Activated CD4-positive, alpha-beta T cell treated with anti-CD3 and anti-CD28 coated beads, Interleukin-2, amount 10 ng/mL, durations not matched to agents 7 days and 5 days (primary cell): ENCODE measurements around the gene ATP1A4. TPM values are rescaled to one million over a fixed set of nuclear protein-coding genes. Genes with fewer than 3 reads are reported as not detected.

Experiments used
- CTCF ChIA-PET: fragments of 350-600 bp; sonication (Branson Sonifier 250); formaldehyde crosslinking; loops from one replicate; lab custom pipeline; 2021; ENCODE audit warnings: antibody characterized with exemption; lab: Charles Lee
- POLR2A ChIA-PET: fragments of 350-600 bp; sonication (Branson Sonifier 250); formaldehyde crosslinking; loops from one replicate; lab custom pipeline; 2021; ENCODE audit warnings: antibody characterized with exemption; lab: Charles Lee
- DNase-seq: peaks from one replicate; pipeline ENCODE4 v3.0.0-alpha.2; 2020
- H3K27ac Mint-ChIP-seq: one replicate; pipeline ENCODE4 v1.8.0; 2021; ENCODE audit warnings: mild to moderate bottlenecking, moderate library complexity, mixed read lengths
- H3K27me3 Mint-ChIP-seq: one replicate; pipeline ENCODE4 v1.8.0; 2021; ENCODE audit warnings: mixed read lengths
- H3K36me3 Mint-ChIP-seq: one replicate; pipeline ENCODE4 v1.8.0; 2021; ENCODE audit warnings: low read depth, mixed read lengths
- H3K4me1 Mint-ChIP-seq: one replicate; pipeline ENCODE4 v1.8.0; 2021; ENCODE audit warnings: mixed read lengths
- H3K4me3 Mint-ChIP-seq: one replicate; pipeline ENCODE4 v1.8.0; 2021; ENCODE audit warnings: mild to moderate bottlenecking, moderate library complexity, mixed read lengths
- H3K9me3 Mint-ChIP-seq: one replicate; pipeline ENCODE4 v1.8.0; 2021; ENCODE audit warnings: mixed read lengths
- total RNA-seq, 2 experiments: library from RNA; stranded (reverse); gene quantifications; one replicate each; pipeline ENCODE4 v1.2.3, GENCODE V29; 2021

The ATP1A4 gene
- total RNA-seq, 2 experiments from 2014 or later: not detected

- Mint-ChIP-seq H3K4me1 (no peaks in the 10 kb centered on the region), H3K27me3 (no peaks in the 10 kb centered on the region), H3K36me3 (peaks cover 51% of the 10 kb centered on the region), H3K27ac (no peak overlapping the region), H3K9me3 (no peaks in the 10 kb centered on the region), H3K4me3 (no peak overlapping the region)
- POLR2A ChIA-PET: interaction anchor here (0.6 kb wide), 1 partner anchor 48 kb away, joined by 3 read pairs; no protein-coding TSS in a partner anchor
- CTCF ChIA-PET: interaction anchor here (1.0 to 2.1 kb wide), 5 partner anchors 10 to 158 kb away, joined by 3 to 7 read pairs (median 3); no protein-coding TSS in a partner anchor
- no peak for DNase-seq
Observed at GRCh38 chr1:160219062-160219929, 67.9 kb downstream of the ATP1A4 start.

GRCh38 chr1:160220301-160220700, 68.9 kb downstream of the ATP1A4 start:
- Mint-ChIP-seq H3K36me3 (peaks cover 48% of the 10 kb centered on the region), H3K4me3 (no peak overlapping the region), H3K27ac (no peak overlapping the region), H3K27me3 (no peaks in the 10 kb centered on the region), H3K4me1 (no peaks in the 10 kb centered on the region), H3K9me3 (no peaks in the 10 kb centered on the region)
- no peak for DNase-seq
- ChIA-PET CTCF (interaction anchor here (0.6 to 1.2 kb wide), 4 partner anchors 23 to 878 kb away, joined by 3 read pairs; no protein-coding TSS in a partner anchor), POLR2A (no interaction called here)

- DNase-seq: no peak
- CTCF ChIA-PET: interaction anchor here (0.7 to 1.3 kb wide), 3 partner anchors 14 to 31 kb away, joined by 3 to 4 read pairs (median 3); no protein-coding TSS in a partner anchor
- no peak overlapping the region for H3K27ac Mint-ChIP-seq
- no peaks in the 10 kb centered on the region for H3K9me3 Mint-ChIP-seq
- H3K4me3 Mint-ChIP-seq: no peak overlapping the region
- no peaks in the 10 kb centered on the region for H3K4me1 Mint-ChIP-seq
- POLR2A ChIA-PET: no interaction called here
- peaks cover 40% of the 10 kb centered on the region for H3K36me3 Mint-ChIP-seq
- no peaks in the 10 kb centered on the region for H3K27me3 Mint-ChIP-seq
Observed at GRCh38 chr1:160221089-160221488, 69.7 kb downstream of the ATP1A4 start.

GRCh38 chr1:160222546-160222945, 71.1 kb downstream of the ATP1A4 start:
- H3K36me3 Mint-ChIP-seq: peaks cover 39% of the 10 kb centered on the region
- POLR2A ChIA-PET: no interaction called here

GRCh38 chr1:160224606-160225005, 73.2 kb downstream of the ATP1A4 start:
- Mint-ChIP-seq H3K4me3 (no peak overlapping the region), H3K9me3 (no peaks in the 10 kb centered on the region), H3K36me3 (peaks cover 45% of the 10 kb centered on the region), H3K4me1 (no peaks in the 10 kb centered on the region), H3K27ac (no peak overlapping the region), H3K27me3 (no peaks in the 10 kb centered on the region)
- POLR2A ChIA-PET: no interaction called here
- CTCF ChIA-PET: interaction anchor here (0.9 to 1.6 kb wide), 5 partner anchors 9 to 123 kb away, joined by 3 read pairs; no protein-coding TSS in a partner anchor
- DNase-seq: no peak

More at GRCh38 chr1:160222546-160222945, 71.1 kb downstream of the ATP1A4 start:
- H3K4me1 Mint-ChIP-seq: no peaks in the 10 kb centered on the region
- CTCF ChIA-PET: interaction anchor here (0.5 kb wide), 1 partner anchor 65 kb away, joined by 4 read pairs; no protein-coding TSS in a partner anchor
- no peak overlapping the region for H3K4me3 Mint-ChIP-seq
- no peak overlapping the region for H3K27ac Mint-ChIP-seq
- no peak for DNase-seq
- H3K27me3 Mint-ChIP-seq: no peaks in the 10 kb centered on the region
- no peaks in the 10 kb centered on the region for H3K9me3 Mint-ChIP-seq

- Mint-ChIP-seq H3K4me3 (no peak overlapping the region), H3K9me3 (no peaks in the 10 kb centered on the region), H3K36me3 (peaks cover 46% of the 10 kb centered on the region), H3K27ac (no peak overlapping the region), H3K27me3 (no peaks in the 10 kb centered on the region), H3K4me1 (no peaks in the 10 kb centered on the region)
- POLR2A ChIA-PET: no interaction called here
- CTCF ChIA-PET: interaction anchor here (0.9 to 1.6 kb wide), 5 partner anchors 8 to 124 kb away, joined by 3 read pairs; no protein-coding TSS in a partner anchor
- DNase-seq: no peak
Observed at GRCh38 chr1:160225345-160225744, 73.9 kb downstream of the ATP1A4 start.

- DNase-seq: no peak
- H3K9me3 Mint-ChIP-seq: no peaks in the 10 kb centered on the region
- ChIA-PET CTCF (interaction anchor here (1.8 kb wide), 1 partner anchor 64 kb away, joined by 5 read pairs; no protein-coding TSS in a partner anchor), POLR2A (no interaction called here)
- H3K27ac Mint-ChIP-seq: no peak overlapping the region
- no peaks in the 10 kb centered on the region for H3K27me3 Mint-ChIP-seq
- no peak overlapping the region for H3K4me3 Mint-ChIP-seq
- no peaks in the 10 kb centered on the region for H3K4me1 Mint-ChIP-seq
- peaks cover 58% of the 10 kb centered on the region for H3K36me3 Mint-ChIP-seq
Observed at GRCh38 chr1:160226623-160227022, 75.2 kb downstream of the ATP1A4 start.

- Mint-ChIP-seq H3K4me3 (no peak overlapping the region), H3K9me3 (no peaks in the 10 kb centered on the region), H3K27me3 (no peaks in the 10 kb centered on the region), H3K36me3 (peaks cover 54% of the 10 kb centered on the region), H3K4me1 (no peaks in the 10 kb centered on the region), H3K27ac (no peak overlapping the region)
- ChIA-PET CTCF (interaction anchor here (1.8 kb wide), 1 partner anchor 64 kb away, joined by 5 read pairs; no protein-coding TSS in a partner anchor), POLR2A (no interaction called here)
- no peak for DNase-seq
Observed at GRCh38 chr1:160227034-160227433, 75.6 kb downstream of the ATP1A4 start.

- CTCF ChIA-PET: interaction anchor here (1.4 to 1.8 kb wide), 3 partner anchors 17 to 64 kb away, joined by 5 to 8 read pairs (median 6); no protein-coding TSS in a partner anchor
- Mint-ChIP-seq H3K9me3 (no peaks in the 10 kb centered on the region), H3K4me3 (no peak overlapping the region), H3K27me3 (no peaks in the 10 kb centered on the region), H3K4me1 (no peaks in the 10 kb centered on the region), H3K27ac (no peak overlapping the region), H3K36me3 (peaks cover 49% of the 10 kb centered on the region)
- no peak for DNase-seq
- POLR2A ChIA-PET: no interaction called here
Observed at GRCh38 chr1:160227561-160227960, 76.2 kb downstream of the ATP1A4 start.

- POLR2A ChIA-PET: no interaction called here
- no peak for DNase-seq
- Mint-ChIP-seq H3K36me3 (peaks cover 45% of the 10 kb centered on the region), H3K9me3 (no peaks in the 10 kb centered on the region), H3K4me3 (no peak overlapping the region), H3K4me1 (no peaks in the 10 kb centered on the region), H3K27me3 (no peaks in the 10 kb centered on the region), H3K27ac (no peak overlapping the region)
- CTCF ChIA-PET: interaction anchor here (0.6 to 1.8 kb wide), 10 partner anchors 11 to 127 kb away, joined by 3 to 8 read pairs (median 4); no protein-coding TSS in a partner anchor
Observed at GRCh38 chr1:160228431-160228830, 77.0 kb downstream of the ATP1A4 start.

GRCh38 chr1:160232911-160233310, 81.5 kb downstream of the ATP1A4 start:
- CTCF ChIA-PET: interaction anchor here (0.7 to 1.4 kb wide), 7 partner anchors 8 to 87 kb away, joined by 3 to 5 read pairs (median 4); no protein-coding TSS in a partner anchor
- no peaks in the 10 kb centered on the region for H3K4me1 Mint-ChIP-seq
- no peaks in the 10 kb centered on the region for H3K27me3 Mint-ChIP-seq
- H3K9me3 Mint-ChIP-seq: no peaks in the 10 kb centered on the region
- H3K4me3 Mint-ChIP-seq: no peak overlapping the region
- DNase-seq: no peak
- POLR2A ChIA-PET: interaction anchor here (0.5 kb wide), 1 partner anchor 33 kb away, joined by 4 read pairs; no protein-coding TSS in a partner anchor
- no peak overlapping the region for H3K27ac Mint-ChIP-seq
- peaks cover 51% of the 10 kb centered on the region for H3K36me3 Mint-ChIP-seq
